Smooth muscle cell of the pulmonary artery (primary cell): ENCODE data around the gene YDJC. TPM values are rescaled to one million over a fixed set of nuclear protein-coding genes. Genes with fewer than 3 reads are reported as not detected.

Source experiments
- total RNA-seq: library from RNA; depleted of rRNA; stranded (reverse); fragments of >200 nt; gene quantifications from 2 replicates; pipeline ENCODE4 v1.2.3, GENCODE V29; 2014

YDJC gene, protein sequence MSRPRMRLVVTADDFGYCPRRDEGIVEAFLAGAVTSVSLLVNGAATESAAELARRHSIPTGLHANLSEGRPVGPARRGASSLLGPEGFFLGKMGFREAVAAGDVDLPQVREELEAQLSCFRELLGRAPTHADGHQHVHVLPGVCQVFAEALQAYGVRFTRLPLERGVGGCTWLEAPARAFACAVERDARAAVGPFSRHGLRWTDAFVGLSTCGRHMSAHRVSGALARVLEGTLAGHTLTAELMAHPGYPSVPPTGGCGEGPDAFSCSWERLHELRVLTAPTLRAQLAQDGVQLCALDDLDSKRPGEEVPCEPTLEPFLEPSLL
- total RNA-seq: 8.5 and 12.9 TPM in 2 replicates

GRCh38 chr22:21629255-21630149 is at the start of gene YDJC:
Gene YDJC, minus strand, starts transcription at chr22:21630022. Its CDS starts 8 bp downstream, at chr22:21630014.

GRCh38 chr22:21641789-21642583 is 12.2 kb upstream of the YDJC start, which contains the start of gene SDF2L1:
Gene SDF2L1, plus strand, starts transcription at chr22:21642302. Its CDS starts 35 bp downstream, at chr22:21642337.

DNA sequence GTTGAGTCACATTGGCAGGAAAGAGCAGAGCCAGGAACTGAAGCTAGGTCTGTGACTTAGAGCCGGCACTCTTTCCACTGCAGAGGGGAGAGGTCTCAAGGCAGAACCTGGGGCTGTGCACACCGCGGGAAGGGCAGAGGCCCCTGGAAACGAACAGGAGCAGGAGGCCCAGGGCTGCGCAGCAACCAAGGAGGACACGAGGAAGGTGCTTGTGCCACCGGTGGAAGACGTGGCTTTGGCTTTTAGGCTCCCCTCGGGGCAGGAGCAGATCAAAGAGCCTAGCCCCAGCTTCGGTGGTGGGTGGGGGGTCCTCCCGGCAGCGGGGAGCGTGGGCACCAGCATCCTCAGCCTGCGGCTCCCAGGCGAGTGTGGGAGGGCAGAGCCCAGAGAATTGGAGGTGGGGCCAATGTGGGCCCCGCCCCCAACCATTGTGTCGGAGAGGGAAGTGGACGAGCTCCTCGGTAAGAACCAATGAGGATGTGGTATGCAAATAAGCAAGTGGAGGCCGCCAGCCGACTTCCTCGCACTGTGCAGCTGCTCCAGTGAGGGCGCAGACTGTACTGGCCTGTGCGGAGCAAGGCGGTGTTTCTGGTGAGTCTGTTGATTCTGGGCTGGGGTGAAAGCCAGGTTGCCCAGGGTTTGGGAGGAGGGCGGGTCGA is 2.5 kb upstream of the YDJC start, which contains the start of gene CCDC116:
Gene CCDC116 (plus strand): TSS at position 524 of the 659 bp plus-strand sequence. CDS start 422 bp downstream, outside the sequence.

Other genes with a start within 250 kb of the YDJC start
- gene RIMBP3B, start 246.3 kb downstream of the YDJC start, total RNA-seq: 0.20 and 0.23 TPM in 2 replicates
- 3.3 and 3.8 TPM in 2 replicates for gene HIC2, start 212.7 kb downstream of the YDJC start, total RNA-seq
- 0.36 and 1.1 TPM in 2 replicates for gene TMEM191C, start 162.6 kb downstream of the YDJC start, total RNA-seq
- gene RIMBP3C, start 78.6 kb downstream of the YDJC start, total RNA-seq: 0.20 TPM in 1 of 2 replicates, not detected in the other
- 22.9 and 24.6 TPM in 2 replicates for gene UBE2L3, start 62.3 kb downstream of the YDJC start, total RNA-seq
- 0.20 and 0.26 TPM in 2 replicates for gene CCDC116, start 2.7 kb upstream of the YDJC start, total RNA-seq
- gene SDF2L1, start 12.3 kb upstream of the YDJC start, total RNA-seq: 20.9 and 22.8 TPM in 2 replicates
- gene PPIL2, start 36.0 kb upstream of the YDJC start, total RNA-seq: 20.3 and 24.8 TPM in 2 replicates
- gene YPEL1, start 105.8 kb upstream of the YDJC start, total RNA-seq: 1.2 and 1.6 TPM in 2 replicates
- gene MAPK1, start 237.6 kb upstream of the YDJC start, total RNA-seq: 80.9 and 87.1 TPM in 2 replicates